CD4-positive, alpha-beta T cell treated with Interferon gamma for 1 hour (primary cell): ENCODE measurements around the gene NKX1-2.

ENCODE experiments used
- DNase-seq: peaks from one replicate; pipeline ENCODE4 v3.0.0-alpha.2; 2020

NKX1-2 gene

DNA sequence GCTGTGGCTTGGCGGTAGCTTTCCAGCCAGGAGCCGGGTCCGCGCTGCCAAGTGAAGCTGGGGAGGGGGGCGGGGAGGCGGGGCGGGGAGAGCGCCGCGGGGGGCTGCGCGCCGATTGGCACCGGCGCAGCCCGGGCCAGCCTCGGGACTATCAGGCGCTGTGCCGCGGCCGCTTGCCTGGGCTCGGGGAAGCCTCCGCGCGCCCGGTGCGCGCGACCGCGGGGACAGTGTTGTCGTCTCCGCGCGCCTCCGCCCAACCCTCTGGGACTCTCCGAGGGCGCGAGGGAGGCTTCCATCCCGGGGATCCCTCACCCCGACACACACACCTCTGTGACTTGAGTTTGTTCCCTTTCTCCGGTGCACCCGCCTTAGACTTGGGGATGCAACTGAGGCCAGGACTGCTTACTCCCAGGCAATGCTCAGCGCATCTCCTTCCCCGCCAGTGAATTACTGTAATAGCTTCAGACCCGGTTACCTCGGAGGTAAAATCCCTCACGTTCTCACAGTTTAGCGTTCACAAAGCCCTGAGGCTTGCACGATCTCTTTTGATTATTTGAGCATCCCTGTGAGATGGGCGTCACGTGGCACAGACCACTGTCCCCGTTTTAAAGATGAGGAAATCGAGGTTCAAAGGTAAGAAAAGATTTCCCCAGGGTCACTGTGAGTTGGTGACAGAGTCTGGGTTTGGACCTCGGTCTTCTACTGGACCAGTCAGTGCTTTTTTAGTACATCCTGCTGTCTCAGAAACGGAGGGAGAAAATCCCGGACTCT, at the start of gene NKX1-2:
Gene NKX1-2 (minus strand): TSS at position 24 of the 771 bp plus-strand sequence. CDS start 92 bp downstream, outside the sequence.
- DNase-seq = no peak

GRCh38 chr10:124498056-124498455, 48.2 kb upstream of the NKX1-2 start:
- no peak for DNase-seq

DNA sequence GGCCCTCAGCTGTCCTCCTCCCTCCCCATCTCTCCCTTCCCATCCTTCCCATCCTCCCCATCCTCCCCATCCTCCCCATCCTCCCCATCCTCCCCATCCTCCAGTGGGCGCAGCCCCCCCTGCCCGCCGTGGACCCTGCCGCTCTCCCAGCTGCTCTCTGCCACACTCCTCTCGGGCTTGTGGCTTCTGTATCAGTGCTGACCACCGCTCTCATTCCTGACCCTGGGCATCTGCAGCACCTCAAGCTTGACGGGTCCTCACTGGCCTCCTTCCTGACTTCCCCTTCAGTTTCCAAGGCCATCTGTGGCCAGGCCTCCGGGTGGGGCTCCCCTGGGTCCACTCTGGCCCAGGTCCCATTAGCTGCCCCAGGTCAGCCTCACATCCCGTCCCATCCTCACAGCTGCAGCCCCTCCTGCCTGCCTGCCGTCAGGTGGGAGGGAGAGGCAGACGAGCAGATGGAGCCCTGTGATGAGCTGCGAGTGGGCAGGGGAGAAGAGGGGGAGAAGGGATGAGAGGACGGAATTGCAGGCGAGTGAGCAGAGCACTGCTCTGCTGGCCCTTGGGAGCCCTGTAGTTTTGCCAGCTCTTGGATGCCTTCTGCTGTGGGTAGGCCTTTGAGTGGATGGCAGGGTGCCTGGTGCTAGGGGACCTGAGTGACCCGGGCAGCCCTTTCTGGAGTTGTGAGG, 47.5 kb upstream of the NKX1-2 start:
- no peak for DNase-seq

DNA sequence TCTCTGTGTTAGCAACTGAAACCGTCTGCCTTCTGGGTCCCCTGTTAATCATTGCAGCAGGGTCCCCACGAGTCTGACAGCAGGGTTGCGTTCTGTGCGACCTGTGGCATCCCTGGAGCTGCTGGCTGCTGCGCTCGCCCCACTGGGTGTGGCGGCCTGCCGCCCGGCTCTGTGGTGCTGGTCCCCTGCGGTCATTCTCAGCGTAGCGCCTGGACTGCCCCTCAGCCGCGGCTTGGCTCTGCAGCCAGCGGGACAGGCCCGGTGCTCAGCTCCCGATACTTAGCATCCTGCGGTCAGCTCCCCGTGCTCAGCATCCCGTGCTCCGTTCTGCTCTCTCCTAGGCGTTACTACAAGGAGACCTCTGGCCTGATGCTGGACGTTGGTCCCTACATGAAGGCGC, 46.8 kb upstream of the NKX1-2 start:
- DNase-seq = no peak

- DNase-seq = no peak
These were observed 46.3 kb upstream of the NKX1-2 start for GRCh38 chr10:124496150-124496549.

DNA sequence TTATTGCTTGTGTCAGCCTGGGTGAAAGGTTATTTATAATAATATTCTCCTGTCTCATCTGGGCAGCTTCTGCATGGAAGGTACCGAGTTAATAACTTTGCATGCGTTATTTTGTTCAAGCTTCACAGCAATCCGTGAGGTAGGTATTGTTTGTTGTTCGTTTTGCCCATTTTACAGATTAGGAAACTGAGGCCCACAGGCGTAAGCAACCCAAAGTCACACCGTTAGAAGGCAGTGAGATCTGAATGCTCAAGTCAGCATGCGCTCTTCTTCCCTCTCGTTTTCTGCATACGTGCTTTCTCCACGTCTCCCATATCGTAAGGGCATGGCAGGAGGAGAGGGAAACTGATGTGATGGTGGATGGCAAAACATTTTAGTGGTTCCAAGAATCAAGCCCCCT, 45.9 kb upstream of the NKX1-2 start:
- DNase-seq = no peak

DNA sequence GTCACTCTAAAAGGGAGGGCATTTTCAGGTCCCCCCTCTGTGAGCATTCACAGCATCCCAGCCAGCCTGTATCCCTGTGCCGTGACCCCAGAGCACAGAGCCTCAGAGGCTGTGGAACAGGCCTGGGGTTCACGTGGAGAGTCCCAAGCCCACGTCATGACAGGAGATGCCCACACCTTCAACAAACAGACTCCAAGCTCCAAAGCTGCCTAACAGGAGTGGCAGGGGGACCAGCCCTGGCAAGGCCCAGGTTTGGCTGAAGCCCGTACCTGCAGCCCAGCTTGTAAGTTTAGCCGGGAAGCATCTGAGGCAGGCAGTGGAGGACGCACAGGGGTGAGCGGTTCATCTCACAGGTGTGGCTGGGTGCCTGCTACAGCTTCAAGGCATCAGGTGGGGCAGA, 45.3 kb upstream of the NKX1-2 start:
- DNase-seq = no peak

DNA sequence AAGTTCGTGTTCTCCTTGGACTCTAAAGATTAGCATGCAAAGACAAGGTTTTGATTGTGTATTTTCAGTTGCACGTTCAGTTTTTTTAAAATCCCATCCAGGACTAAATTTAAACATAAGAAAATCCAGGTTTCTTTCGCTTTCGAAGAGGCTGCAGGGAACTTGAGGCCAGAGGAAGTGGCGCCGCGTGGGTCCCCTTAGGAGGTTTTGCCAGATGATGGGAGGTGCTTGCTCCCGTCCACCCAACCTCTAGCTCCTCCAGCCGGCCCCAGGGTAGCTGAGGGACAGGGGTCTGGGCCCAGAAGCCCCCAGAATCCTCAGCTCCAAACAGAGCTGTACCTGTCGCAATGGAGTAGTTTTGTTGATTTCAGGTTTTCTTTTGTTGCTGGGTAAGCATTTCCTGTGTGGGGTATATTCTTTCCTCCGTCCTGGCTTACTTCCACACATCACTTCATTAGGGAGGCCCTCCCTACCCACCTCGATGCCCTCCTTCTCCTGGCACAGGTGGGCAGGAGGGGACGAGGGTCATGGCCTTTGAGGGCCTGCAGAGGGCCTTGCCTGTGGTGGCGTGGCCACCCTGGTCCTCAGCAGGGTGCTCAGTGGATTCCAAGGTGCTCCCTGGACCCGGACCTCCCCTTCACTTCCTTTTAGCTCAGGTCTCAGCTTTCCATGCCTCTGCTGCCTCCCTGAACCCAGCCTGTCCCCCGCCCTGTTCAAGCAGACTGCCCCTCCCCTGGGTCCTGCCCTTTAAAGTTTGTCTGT, 44.4 kb upstream of the NKX1-2 start:
- DNase-seq = no peak

GRCh38 chr10:124493214-124493882, 43.5 kb upstream of the NKX1-2 start:
- peak; percentile 11 for DNase-seq

DNA sequence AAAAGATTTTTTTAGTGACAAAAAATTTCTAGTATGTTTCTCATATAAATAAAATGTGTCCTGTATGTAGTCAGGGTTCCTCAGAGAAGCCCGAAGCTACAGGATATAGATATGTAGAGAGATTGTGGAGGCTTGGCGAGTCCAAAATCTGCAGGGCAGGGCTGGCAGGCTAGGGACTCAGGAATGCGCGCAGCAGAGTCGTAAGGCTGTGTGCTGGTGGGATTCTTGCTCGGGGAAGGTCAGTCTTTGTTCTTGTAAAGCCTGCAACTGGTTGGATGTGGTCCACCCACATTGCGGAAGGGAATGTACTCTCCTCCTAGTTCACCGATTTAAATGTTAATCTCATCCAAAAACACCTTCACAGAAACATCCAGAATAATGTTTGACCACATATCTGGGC, 42.4 kb upstream of the NKX1-2 start:
- no peak for DNase-seq

- no peak for DNase-seq
These were observed 41.3 kb upstream of the NKX1-2 start for GRCh38 chr10:124491105-124491504.

- no peak for DNase-seq
These were observed 36.8 kb upstream of the NKX1-2 start for GRCh38 chr10:124486635-124487034.

GRCh38 chr10:124484661-124485060, 34.8 kb upstream of the NKX1-2 start:
- DNase-seq = no peak

DNA sequence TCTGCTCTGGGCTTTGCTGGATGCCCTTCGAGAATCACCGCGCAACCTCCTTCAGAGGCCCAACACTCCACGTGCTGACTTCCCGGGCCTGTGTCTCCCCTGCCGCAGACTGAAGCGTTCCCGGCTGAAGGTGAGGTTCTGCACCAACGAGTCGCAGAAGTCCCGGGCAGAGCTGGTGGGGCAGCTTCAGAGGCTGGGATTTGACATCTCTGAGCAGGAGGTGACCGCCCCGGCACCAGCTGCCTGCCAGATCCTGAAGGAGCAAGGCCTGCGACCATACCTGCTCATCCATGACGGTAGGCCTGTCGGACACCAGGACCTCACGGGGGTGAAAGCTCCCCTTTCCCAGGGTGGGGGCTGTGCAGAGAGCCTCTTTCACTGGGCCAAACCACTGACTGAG, 34.2 kb upstream of the NKX1-2 start:
- DNase-seq = no peak

- no peak for DNase-seq
These were observed 33.0 kb upstream of the NKX1-2 start for GRCh38 chr10:124482876-124483275.

- no peak for DNase-seq
These were observed 32.5 kb upstream of the NKX1-2 start for GRCh38 chr10:124482236-124482800.

GRCh38 chr10:124481717-124482116, 31.9 kb upstream of the NKX1-2 start:
- DNase-seq = no peak

DNA sequence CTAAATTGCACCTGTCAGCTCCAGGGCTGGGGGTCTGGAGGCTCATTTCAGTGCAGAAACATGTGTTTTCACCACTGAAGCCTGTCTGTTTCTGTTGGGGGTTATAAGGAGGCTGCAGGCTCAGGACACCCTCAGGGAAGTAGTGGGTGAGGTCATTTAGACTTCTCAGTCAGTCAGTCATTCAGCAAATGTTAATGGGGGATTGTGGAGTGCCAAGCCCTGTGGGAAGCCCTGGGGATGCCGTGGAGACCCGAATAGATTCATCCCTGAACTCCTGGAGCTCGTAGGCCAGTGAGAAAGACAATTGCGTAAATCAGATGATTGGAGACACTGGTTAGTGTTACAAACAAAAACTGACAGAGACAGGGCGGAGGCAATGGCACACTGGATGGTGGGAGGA, 31.0 kb upstream of the NKX1-2 start:
- DNase-seq = no peak

- no peak for DNase-seq
These were observed 28.7 kb upstream of the NKX1-2 start for GRCh38 chr10:124478515-124478914.

DNA sequence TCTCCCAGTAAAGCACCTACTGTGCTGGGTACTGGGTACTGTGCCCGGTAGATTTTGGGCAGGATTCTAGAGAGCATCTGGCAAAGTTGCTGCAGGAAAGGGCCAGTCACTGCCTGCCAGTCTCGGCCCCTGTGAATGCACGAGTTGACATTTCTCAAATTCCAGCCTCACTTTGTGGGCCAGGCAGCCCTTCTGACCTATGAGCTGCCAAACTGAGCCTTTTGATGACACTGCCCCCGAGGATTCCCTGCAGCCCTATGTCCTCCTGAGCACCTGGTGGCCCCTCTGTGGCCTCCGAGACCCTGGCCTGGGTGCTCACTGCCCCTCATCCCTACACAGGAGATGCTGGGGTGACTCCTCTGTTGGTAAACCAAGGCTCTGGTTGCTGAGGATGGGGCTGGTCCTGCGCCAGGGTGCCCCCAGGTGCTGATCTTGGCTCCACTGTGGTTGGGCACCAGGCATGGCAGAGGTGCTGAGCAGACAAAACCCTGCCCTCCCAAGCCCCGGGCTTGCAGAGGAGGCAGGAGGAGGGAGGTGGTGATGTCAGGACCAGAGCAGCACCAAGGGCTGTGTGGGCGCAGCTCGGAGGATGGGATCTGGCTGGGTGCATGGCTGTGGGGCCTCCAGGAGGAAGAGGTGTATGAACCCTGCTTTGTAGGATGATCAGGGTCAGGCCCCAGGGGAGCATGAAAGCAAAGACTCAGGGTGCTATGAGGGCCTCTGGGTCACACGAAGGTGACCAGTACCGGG, 28.0 kb upstream of the NKX1-2 start:
- no peak for DNase-seq

DNA sequence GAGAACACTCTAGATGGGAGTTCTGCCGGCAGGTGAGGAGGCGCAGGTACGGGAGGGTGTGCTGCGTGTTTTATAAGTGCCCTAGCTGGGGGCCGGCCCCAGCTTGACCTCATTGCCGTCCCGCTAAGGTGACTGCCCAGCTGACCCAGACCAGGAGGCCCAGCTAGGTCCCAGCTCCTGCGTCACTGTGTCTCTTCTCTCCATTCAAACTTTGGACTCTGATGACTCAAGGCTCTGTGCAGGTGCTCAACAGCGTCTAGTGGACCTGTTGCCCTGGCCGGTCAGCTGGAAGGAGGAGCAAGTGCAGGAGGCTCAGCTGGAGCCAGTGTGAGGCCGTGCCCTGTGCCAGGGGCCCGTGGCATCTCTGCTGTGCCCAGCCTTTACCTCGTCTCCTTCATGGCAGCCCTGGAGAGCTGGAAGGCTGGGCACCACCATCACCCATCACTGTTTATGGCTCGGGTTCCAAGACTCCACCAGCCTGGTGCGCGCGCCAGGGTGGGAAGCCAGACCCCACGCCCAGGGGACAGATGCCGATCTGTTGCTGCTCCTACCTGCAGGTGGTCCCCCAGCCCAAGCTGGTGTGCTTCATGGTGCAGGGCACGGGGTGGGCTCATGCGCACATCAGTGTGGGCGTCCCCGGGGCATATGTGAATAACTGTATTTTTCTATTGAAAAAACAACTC, 26.3 kb upstream of the NKX1-2 start:
- no peak for DNase-seq
